CD4-positive, alpha-beta T cell treated with Interleukin-4 for 1 hour (primary cell): Measurements from ENCODE around the gene CAMTA2.

Source experiments
- DNase-seq, 2 donors: peaks; one replicate each; pipeline ENCODE4 v3.0.0-alpha.2; 2020 to 2022

The CAMTA2 gene

GRCh38 chr17:4968486-4969046 lies 18.9 kb downstream of the CAMTA2 start:
- no peak for DNase-seq

- DNase-seq = peak; percentile 95 to 97
Observed at GRCh38 chr17:4967539-4968485, 19.7 kb downstream of the CAMTA2 start, which contains the start of gene SPAG7. SPAG7 (minus strand) TSS chr17:4967817; CDS start chr17:4967804, 13 bp downstream.

GRCh38 chr17:4966844-4967538 lies 20.5 kb downstream of the CAMTA2 start:
- peak; percentile 99 for DNase-seq

GRCh38 chr17:4965311-4965986 lies 22.0 kb downstream of the CAMTA2 start:
- DNase-seq = no peak

- no peak for DNase-seq
Observed at GRCh38 chr17:4960279-4960922, 27.1 kb downstream of the CAMTA2 start.

- no peak for DNase-seq
Observed at GRCh38 chr17:4959261-4959965, 28.1 kb downstream of the CAMTA2 start.

- DNase-seq = no peak
Observed at GRCh38 chr17:4958102-4958501, 29.4 kb downstream of the CAMTA2 start.

- DNase-seq = peak; percentile 44 to 51
Observed at GRCh38 chr17:4956493-4957061, 30.9 kb downstream of the CAMTA2 start.

GRCh38 chr17:4955091-4955490 lies 32.4 kb downstream of the CAMTA2 start:
- no peak for DNase-seq

GRCh38 chr17:4953451-4953961 lies 34.0 kb downstream of the CAMTA2 start:
- DNase-seq = no peak

- no peak for DNase-seq
Observed at GRCh38 chr17:4951486-4951885, 36.0 kb downstream of the CAMTA2 start.

GRCh38 chr17:4950746-4951204 lies 36.7 kb downstream of the CAMTA2 start, which contains the start of gene ENO3:
ENO3 (plus strand) TSS chr17:4951119; CDS start chr17:4951830, 711 bp downstream.
- DNase-seq = no peak

- DNase-seq = no peak
Observed at GRCh38 chr17:4950075-4950745, 37.3 kb downstream of the CAMTA2 start.

- peak; percentile 85 to 89 for DNase-seq
Observed at GRCh38 chr17:4949321-4950074, 38.0 kb downstream of the CAMTA2 start.

GRCh38 chr17:4948931-4949320 lies 38.5 kb downstream of the CAMTA2 start:
- DNase-seq = peak; percentile 79 to 82

GRCh38 chr17:4948166-4948930 lies 39.1 kb downstream of the CAMTA2 start, which contains the start of gene PFN1:
PFN1 (minus strand) TSS chr17:4948530; CDS start chr17:4948394, 136 bp downstream.
- peak; percentile 93 to 96 for DNase-seq

GRCh38 chr17:4947411-4948165 lies 39.9 kb downstream of the CAMTA2 start:
- DNase-seq = peak; percentile 54 to 76

- DNase-seq = no peak
Observed at GRCh38 chr17:4947010-4947410, 40.5 kb downstream of the CAMTA2 start.
